HG03196 (cell line): Measurements from ENCODE around the gene RHOT2.
"Not testable (repeated sequence)": the region's sequence is repeated elsewhere in the genome, so short reads cannot be mapped to it uniquely, and the experiment has no call there.

Source experiments
- ATAC-seq: cut with Tn5 transposase; IDR thresholded peaks from one replicate; pipeline ENCODE4 v1.9.1; 2021; ENCODE audit not compliant: unreplicated experiment

The RHOT2 gene

GRCh38 chr16:680967-681745, 13.2 kb downstream of the RHOT2 start:
- ATAC-seq = no peak

GRCh38 chr16:681746-682427, 14.0 kb downstream of the RHOT2 start:
- no peak for ATAC-seq

GRCh38 chr16:682493-683395, 14.8 kb downstream of the RHOT2 start:
- ATAC-seq = no peak

- ATAC-seq = no peak
These were observed 15.6 kb downstream of the RHOT2 start for GRCh38 chr16:683396-684070.

GRCh38 chr16:684071-684794, 16.3 kb downstream of the RHOT2 start, which contains the start of gene JMJD8:
JMJD8 (minus strand) TSS chr16:684334; CDS start chr16:684319, 15 bp downstream.
- ATAC-seq = peak; percentile 57

- ATAC-seq = no peak
These were observed 17.2 kb downstream of the RHOT2 start for GRCh38 chr16:684961-685696.

- no peak for ATAC-seq
These were observed 18.0 kb downstream of the RHOT2 start for GRCh38 chr16:685967-686366.

- ATAC-seq = no peak
These were observed 18.7 kb downstream of the RHOT2 start for GRCh38 chr16:686459-687260.

GRCh38 chr16:687499-687898, 19.6 kb downstream of the RHOT2 start:
- no peak for ATAC-seq

GRCh38 chr16:689175-689897, 21.4 kb downstream of the RHOT2 start:
- no peak for ATAC-seq

GRCh38 chr16:691242-691641, 23.3 kb downstream of the RHOT2 start:
- not testable (repeated sequence) for ATAC-seq

GRCh38 chr16:692356-693108, 24.6 kb downstream of the RHOT2 start:
- no peak for ATAC-seq

GRCh38 chr16:693364-693763, 25.4 kb downstream of the RHOT2 start:
- no peak for ATAC-seq

- ATAC-seq = no peak
These were observed 25.8 kb downstream of the RHOT2 start for GRCh38 chr16:693766-694165.

GRCh38 chr16:694187-694862, 26.4 kb downstream of the RHOT2 start:
- ATAC-seq = no peak

- ATAC-seq = no peak
These were observed 27.0 kb downstream of the RHOT2 start for GRCh38 chr16:694863-695354.
